ENCODE results near the gene PRSS1.
A peak's percentile ranks its signal among the peaks of the same experiment; 100 is the strongest.

The PRSS1 gene

GRCh38 chr7:142800088-142800487, 50.8 kb downstream of the PRSS1 start:
- 67% methylated on average over 1 of the region's 1 CpG for WGBS (ENCODE audit: insufficient coverage)
- Histone ChIP-seq H3K36me3 (ENCODE audit: control insufficient read depth in 4 of 4, insufficient read depth in 4 of 4, low read length in 3 of 4) (peaks cover 0 to 32% (median 19%) of the 10 kb centered on the region in 4 experiments), H3K4me3 (ENCODE audit: control insufficient read depth in 1 of 7, extremely low read depth in 1 of 7, insufficient read depth in 4 of 7, low read depth in 2 of 7, low read length in 6 of 7) (peak overlapping the region in 1 of 7 experiments; percentile 36), H3K27me3 (replicated peaks in 2 of 5; ENCODE audit: control insufficient read depth in 4 of 5, insufficient read depth in 5 of 5, low read length in 4 of 5) (peaks cover 0 to 6% (median 0%) of the 10 kb centered on the region in 5 experiments), H3K27ac (ENCODE audit: insufficient read depth in 1 of 2, low read depth in 1 of 2, low read length in 2 of 2, poor library complexity in 1 of 2, severe bottlenecking in 2 of 2) (peak overlapping the region in 1 of 2 experiments; percentile 85), H3K9me3 (ENCODE audit: control extremely low read depth in 1 of 5, control insufficient read depth in 4 of 5, insufficient read depth in 2 of 5, low read depth in 1 of 5, low read length in 4 of 5) (no peaks in the 10 kb centered on the region), H3K4me1 (ENCODE audit: control extremely low read depth in 1 of 4, control insufficient read depth in 4 of 4, insufficient read depth in 4 of 4, low read length in 3 of 4) (peaks cover 33 to 76% (median 55%) of the 10 kb centered on the region in 4 experiments)
- no peak for DNase-seq
- POLR2A ChIA-PET, result interaction anchor here (1.1 to 1.2 kb wide), 2 partner anchors 9 to 13 kb away, joined by 3 read pairs; no protein-coding TSS in a partner anchor
- CTCF ChIA-PET, result interaction anchor here (25.3 to 31.6 kb wide), 2 partner anchors 7 to 10 kb away, joined by 679 read pairs; no protein-coding TSS in a partner anchor

GRCh38 chr7:142800699-142801260, 51.5 kb downstream of the PRSS1 start:
- no peak for DNase-seq
- Histone ChIP-seq H3K4me3 (ENCODE audit: control insufficient read depth in 1 of 7, extremely low read depth in 1 of 7, insufficient read depth in 4 of 7, low read depth in 2 of 7, low read length in 6 of 7) (no peak overlapping the region), H3K27me3 (replicated peaks in 2 of 5; ENCODE audit: control insufficient read depth in 4 of 5, insufficient read depth in 5 of 5, low read length in 4 of 5) (peaks cover 0 to 6% (median 0%) of the 10 kb centered on the region in 5 experiments), H3K9me3 (ENCODE audit: control extremely low read depth in 1 of 5, control insufficient read depth in 4 of 5, insufficient read depth in 2 of 5, low read depth in 1 of 5, low read length in 4 of 5) (no peaks in the 10 kb centered on the region), H3K4me1 (ENCODE audit: control extremely low read depth in 1 of 4, control insufficient read depth in 4 of 4, insufficient read depth in 4 of 4, low read length in 3 of 4) (peaks cover 39 to 76% (median 55%) of the 10 kb centered on the region in 4 experiments), H3K36me3 (ENCODE audit: control insufficient read depth in 4 of 4, insufficient read depth in 4 of 4, low read length in 3 of 4) (peaks cover 0 to 32% (median 19%) of the 10 kb centered on the region in 4 experiments), H3K27ac (ENCODE audit: insufficient read depth in 1 of 2, low read depth in 1 of 2, low read length in 2 of 2, poor library complexity in 1 of 2, severe bottlenecking in 2 of 2) (peak overlapping the region; percentile 23 to 25)
- 100% methylated on average over 1 of the region's 7 CpGs for WGBS (ENCODE audit: insufficient coverage)
- POLR2A ChIA-PET, result interaction anchor here (1.2 kb wide), 1 partner anchor 9 kb away, joined by 3 read pairs; no protein-coding TSS in a partner anchor
- CTCF ChIA-PET, result interaction anchor here (1.7 to 31.6 kb wide), 3 partner anchors 6 to 165 kb away, joined by 5 to 679 read pairs (median 679); no protein-coding TSS in a partner anchor

- ChIA-PET CTCF (interaction anchor here (1.7 to 31.6 kb wide), 3 partner anchors 5 to 166 kb away, joined by 5 to 679 read pairs (median 679); no protein-coding TSS in a partner anchor), POLR2A (no interaction called here)
- Histone ChIP-seq H3K36me3 (ENCODE audit: control insufficient read depth in 4 of 4, insufficient read depth in 4 of 4, low read length in 3 of 4) (peaks cover 0 to 32% (median 19%) of the 10 kb centered on the region in 4 experiments), H3K27me3 (replicated peaks in 2 of 5; ENCODE audit: control insufficient read depth in 4 of 5, insufficient read depth in 5 of 5, low read length in 4 of 5) (peaks cover 0 to 3% (median 0%) of the 10 kb centered on the region in 5 experiments), H3K9me3 (ENCODE audit: control extremely low read depth in 1 of 5, control insufficient read depth in 4 of 5, insufficient read depth in 2 of 5, low read depth in 1 of 5, low read length in 4 of 5) (no peaks in the 10 kb centered on the region), H3K27ac (ENCODE audit: insufficient read depth in 1 of 2, low read depth in 1 of 2, low read length in 2 of 2, poor library complexity in 1 of 2, severe bottlenecking in 2 of 2) (no peak overlapping the region), H3K4me1 (ENCODE audit: control extremely low read depth in 1 of 4, control insufficient read depth in 4 of 4, insufficient read depth in 4 of 4, low read length in 3 of 4) (peaks cover 48 to 76% (median 57%) of the 10 kb centered on the region in 4 experiments), H3K4me3 (ENCODE audit: control insufficient read depth in 1 of 7, extremely low read depth in 1 of 7, insufficient read depth in 4 of 7, low read depth in 2 of 7, low read length in 6 of 7) (no peak overlapping the region)
- WGBS (ENCODE audit: insufficient coverage), result 100% methylated on average over 6 of the region's 8 CpGs
- DNase-seq, result no peak
These were observed 52.5 kb downstream of the PRSS1 start for GRCh38 chr7:142801601-142802295.

GRCh38 chr7:142802301-142802700, 53.0 kb downstream of the PRSS1 start:
- peaks cover 53 to 77% (median 61%) of the 10 kb centered on the region in 4 experiments for H3K4me1 ChIP-seq (ENCODE audit: control extremely low read depth in 1 of 4, control insufficient read depth in 4 of 4, insufficient read depth in 4 of 4, low read length in 3 of 4)
- no peak overlapping the region for H3K27ac ChIP-seq (ENCODE audit: insufficient read depth in 1 of 2, low read depth in 1 of 2, low read length in 2 of 2, poor library complexity in 1 of 2, severe bottlenecking in 2 of 2)
- WGBS (ENCODE audit: insufficient coverage), result no CpG with 5 or more reads among the region's 3 CpGs
- ChIA-PET CTCF (interaction anchor here (25.3 to 31.6 kb wide), 2 partner anchors 4 to 12 kb away, joined by 679 read pairs; no protein-coding TSS in a partner anchor), POLR2A (no interaction called here)
- DNase-seq, result no peak
- peaks cover 0 to 3% (median 0%) of the 10 kb centered on the region in 5 experiments for H3K27me3 ChIP-seq (replicated peaks in 2 of 5; ENCODE audit: control insufficient read depth in 4 of 5, insufficient read depth in 5 of 5, low read length in 4 of 5)
- no peak overlapping the region for H3K4me3 ChIP-seq (ENCODE audit: control insufficient read depth in 1 of 7, extremely low read depth in 1 of 7, insufficient read depth in 4 of 7, low read depth in 2 of 7, low read length in 6 of 7)
- H3K9me3 ChIP-seq (ENCODE audit: control extremely low read depth in 1 of 5, control insufficient read depth in 4 of 5, insufficient read depth in 2 of 5, low read depth in 1 of 5, low read length in 4 of 5), result no peaks in the 10 kb centered on the region
- peaks cover 0 to 32% (median 19%) of the 10 kb centered on the region in 4 experiments for H3K36me3 ChIP-seq (ENCODE audit: control insufficient read depth in 4 of 4, insufficient read depth in 4 of 4, low read length in 3 of 4)
